ENCODE data around the gene VAT1L.

GRCh38 chr16:77859493-77860232 lies 71.3 kb downstream of the VAT1L start:
- TF ChIP-seq POLR2AphosphoS5 (IDR thresholded peaks at IDR 0.05; ENCODE audit: insufficient read depth, low read depth, low read length) (no peak), CTCF (IDR thresholded peaks at IDR 0.05; ENCODE audit: extremely low read depth in 1 of 2, insufficient read depth in 1 of 2, low read depth in 1 of 2, low read length in 2 of 2) (no peak)
